HG02870 (cell line): ENCODE data around the gene PRICKLE2.

ENCODE experiments used
- ATAC-seq: cut with Tn5 transposase; IDR thresholded peaks from one replicate; pipeline ENCODE4 v1.9.1; 2021; ENCODE audit warnings: mild to moderate bottlenecking, moderate library complexity; ENCODE audit not compliant: unreplicated experiment

The PRICKLE2 gene

DNA sequence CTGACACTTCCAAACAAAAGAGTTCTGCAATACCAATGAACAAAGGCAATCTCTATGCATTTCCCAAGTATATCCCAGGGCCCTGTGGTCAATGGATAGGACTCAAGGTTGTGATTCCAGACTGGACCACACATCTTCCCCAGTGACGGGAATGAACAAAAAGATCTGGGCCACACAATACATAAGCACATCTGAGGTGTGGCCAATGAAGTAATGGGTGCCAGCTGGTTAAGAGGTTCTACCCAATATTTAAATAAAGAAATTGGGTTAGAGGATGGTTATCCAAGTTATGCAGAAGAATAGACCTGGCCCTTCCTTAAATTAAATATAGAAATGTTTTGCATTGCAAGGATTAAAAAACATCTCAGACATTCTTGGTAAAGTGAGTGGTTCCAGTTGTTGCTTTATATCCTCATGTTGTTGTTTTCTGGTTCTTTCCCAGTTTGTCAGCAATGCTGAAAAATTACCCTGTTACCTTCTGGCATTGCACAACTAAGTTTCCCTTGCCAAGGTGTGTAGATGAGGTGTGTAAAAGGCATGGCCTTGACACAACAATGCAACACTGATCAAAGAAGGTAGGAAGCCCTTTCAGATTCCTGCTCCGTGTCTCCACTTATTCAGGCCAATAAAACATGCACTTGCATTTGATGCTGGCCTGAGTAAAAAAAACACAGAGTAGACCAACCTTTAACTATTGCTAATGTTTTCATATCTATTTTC, 86.5 kb downstream of the PRICKLE2 start:
- no peak for ATAC-seq

DNA sequence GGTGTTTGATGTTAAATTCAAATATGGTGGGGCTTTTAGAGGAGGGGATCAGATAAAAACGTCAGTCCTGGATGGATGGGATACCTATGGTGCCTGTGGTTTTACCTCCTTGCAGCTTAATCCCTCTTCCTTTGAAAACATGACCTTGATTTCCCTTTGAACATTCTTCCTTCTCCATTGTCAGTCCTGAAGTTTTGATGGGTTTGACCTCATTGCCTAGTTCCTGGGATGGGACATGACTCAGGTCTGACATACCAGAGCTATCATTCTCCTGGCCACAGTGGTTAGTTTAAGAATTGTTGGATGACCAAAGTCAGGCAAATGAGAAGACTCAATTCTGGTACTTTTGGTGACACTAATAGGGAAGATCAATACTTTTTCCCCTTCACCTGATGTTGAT, 87.2 kb downstream of the PRICKLE2 start:
- ATAC-seq = no peak

- no peak for ATAC-seq
These were observed 90.4 kb downstream of the PRICKLE2 start for GRCh38 chr3:64134882-64135281.

- no peak for ATAC-seq
These were observed 91.3 kb downstream of the PRICKLE2 start for GRCh38 chr3:64133987-64134386.

DNA sequence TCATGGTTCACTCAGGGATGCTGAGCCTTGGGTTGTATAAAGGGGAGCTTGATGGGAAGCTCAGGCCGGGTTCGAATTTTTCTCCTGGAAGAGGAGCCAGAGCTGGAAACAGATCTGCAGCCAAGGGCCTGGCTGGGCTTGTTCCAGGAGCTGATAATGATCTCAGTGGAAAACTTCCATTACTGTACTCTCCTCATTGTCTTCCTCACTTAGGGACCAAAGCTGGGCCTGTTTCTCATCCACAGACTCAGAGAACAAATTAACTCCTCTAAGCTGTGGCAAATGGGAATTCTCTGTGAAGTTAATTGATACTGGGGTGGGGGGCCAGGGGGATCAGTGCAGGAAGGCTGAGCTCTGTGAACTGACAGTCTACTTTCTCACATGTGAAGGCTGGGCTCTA, 92.0 kb downstream of the PRICKLE2 start:
- no peak for ATAC-seq

- no peak for ATAC-seq
These were observed 93.4 kb downstream of the PRICKLE2 start for GRCh38 chr3:64131725-64132469.

GRCh38 chr3:64130436-64130835, 94.8 kb downstream of the PRICKLE2 start:
- no peak for ATAC-seq

DNA sequence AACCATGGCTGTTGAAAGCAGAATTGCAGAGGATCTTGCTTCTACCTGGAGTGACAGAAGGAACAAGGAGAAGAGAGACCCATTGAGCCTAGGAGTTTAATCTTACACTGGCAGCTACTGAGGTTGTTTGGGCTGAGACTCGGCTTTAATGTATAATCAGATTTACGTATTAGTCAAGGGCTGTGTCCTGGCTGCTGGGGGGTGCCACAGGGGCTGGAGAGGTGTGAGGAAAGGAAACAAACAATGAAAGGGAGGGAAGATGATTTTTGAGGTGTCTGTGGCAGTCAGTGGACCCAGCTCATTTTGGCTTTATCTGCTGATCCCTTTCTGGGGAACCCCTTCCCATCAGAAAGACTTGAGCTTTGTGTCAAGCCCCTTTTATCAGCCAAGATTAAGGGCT, 95.7 kb downstream of the PRICKLE2 start:
- no peak for ATAC-seq

DNA sequence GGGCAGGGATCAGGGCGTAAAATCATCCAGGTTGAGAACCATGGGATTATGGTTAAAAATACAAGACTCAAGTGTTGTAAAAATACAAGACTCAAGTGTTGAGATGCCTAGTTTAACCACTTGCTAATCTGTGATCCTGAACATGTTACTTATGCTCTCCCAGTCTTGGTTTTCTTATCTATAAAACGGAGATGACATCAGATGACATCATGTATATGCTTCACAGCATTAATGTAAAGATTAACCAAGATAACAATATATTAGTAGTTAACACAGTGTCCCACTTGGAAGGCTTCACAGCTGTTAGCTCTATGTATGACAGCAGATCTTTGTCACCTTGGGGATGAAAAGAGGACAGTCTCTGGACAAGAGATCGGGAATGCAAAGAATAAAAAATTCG, 96.2 kb downstream of the PRICKLE2 start:
- no peak for ATAC-seq

- ATAC-seq = no peak
These were observed 99.7 kb downstream of the PRICKLE2 start for GRCh38 chr3:64125561-64125960.

GRCh38 chr3:64123931-64124330, 101.3 kb downstream of the PRICKLE2 start:
- ATAC-seq = no peak

- no peak for ATAC-seq
These were observed 102.8 kb downstream of the PRICKLE2 start for GRCh38 chr3:64122476-64122875.

DNA sequence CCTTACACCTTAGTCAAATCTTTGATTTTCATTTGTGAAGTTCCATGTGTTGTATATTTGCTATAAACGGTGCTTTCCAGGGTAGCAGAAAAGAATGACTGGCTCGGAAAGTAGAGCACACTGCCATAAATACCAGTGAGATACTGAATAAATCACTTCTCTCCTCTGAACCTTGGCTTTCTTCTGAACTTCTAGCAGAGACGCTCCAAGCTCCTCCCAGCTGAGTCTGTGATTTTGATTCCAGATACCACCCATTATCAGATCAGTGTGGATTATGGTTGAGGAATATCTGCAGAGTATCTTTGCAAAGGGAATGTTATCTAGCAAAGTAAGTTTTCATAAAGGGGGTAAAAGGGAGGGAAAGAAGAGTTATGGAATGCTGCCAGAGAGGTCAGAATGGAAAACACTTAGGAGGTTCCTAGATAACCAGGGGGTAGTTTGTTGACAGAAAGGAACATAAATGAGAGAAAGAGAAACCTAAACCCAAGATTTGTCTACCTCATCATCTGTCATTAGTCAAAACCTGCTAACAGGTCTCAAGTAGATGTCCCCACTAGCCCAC, 103.4 kb downstream of the PRICKLE2 start:
- no peak for ATAC-seq

DNA sequence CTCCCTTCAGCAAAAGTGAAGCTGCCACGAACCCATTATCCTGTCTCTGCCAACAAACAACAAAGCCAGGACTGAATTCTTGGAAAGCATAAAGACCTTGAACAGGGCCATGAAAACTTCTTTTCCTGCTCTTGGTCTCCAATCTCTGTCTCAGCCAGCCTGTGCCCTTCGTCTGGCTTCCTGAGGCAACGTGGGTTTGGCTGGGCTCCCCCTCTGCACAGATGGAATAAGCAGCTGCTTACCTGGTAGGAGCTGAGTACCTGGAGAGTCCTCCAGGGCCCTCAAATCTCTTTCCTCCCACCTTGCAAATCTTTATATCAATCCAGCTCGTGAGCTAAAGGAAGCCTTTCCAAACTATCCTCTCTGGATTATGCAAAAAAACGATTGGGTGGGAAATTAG, 104.4 kb downstream of the PRICKLE2 start:
- no peak for ATAC-seq

- no peak for ATAC-seq
These were observed 107.8 kb downstream of the PRICKLE2 start for GRCh38 chr3:64117483-64117882.

DNA sequence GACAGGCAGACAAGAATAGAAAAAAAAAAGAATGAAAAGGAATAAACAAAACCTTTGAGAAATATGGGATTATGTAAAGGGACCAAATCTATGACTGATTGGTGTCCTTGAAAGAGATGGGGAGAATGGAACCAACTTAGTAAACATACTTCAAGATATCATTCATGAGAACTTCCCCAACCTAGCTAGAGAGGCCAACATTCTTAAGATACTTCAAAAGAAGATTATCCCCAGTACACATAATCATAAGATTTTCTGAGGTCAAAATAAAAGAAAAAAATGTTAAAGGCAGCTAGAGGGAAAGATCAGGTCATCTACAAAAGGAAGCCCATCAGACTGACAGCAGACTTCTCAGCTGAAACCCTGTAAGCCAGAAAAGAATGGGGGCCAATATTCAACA, 110.6 kb downstream of the PRICKLE2 start:
- ATAC-seq = no peak

DNA sequence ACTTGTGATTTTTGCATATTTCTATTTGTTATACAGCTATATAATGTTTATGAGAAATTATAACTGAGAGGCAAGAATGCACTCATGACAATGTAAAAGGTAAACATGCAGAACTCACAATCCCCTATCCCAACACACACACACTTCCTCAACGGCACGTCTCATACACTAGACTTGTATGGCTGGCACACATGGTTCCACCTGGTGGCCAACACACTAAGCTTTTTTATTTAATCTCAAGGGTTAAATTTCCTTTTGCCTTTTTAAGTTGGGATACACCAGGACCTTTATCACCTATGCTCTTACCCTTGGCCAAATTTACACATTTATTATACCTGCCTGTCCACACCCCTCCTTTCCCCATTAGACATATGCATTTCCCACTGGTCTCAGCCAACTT, 113.4 kb downstream of the PRICKLE2 start:
- no peak for ATAC-seq

- ATAC-seq = no peak
These were observed 114.2 kb downstream of the PRICKLE2 start for GRCh38 chr3:64111083-64111482.

GRCh38 chr3:64110071-64110470, 115.2 kb downstream of the PRICKLE2 start:
- no peak for ATAC-seq

DNA sequence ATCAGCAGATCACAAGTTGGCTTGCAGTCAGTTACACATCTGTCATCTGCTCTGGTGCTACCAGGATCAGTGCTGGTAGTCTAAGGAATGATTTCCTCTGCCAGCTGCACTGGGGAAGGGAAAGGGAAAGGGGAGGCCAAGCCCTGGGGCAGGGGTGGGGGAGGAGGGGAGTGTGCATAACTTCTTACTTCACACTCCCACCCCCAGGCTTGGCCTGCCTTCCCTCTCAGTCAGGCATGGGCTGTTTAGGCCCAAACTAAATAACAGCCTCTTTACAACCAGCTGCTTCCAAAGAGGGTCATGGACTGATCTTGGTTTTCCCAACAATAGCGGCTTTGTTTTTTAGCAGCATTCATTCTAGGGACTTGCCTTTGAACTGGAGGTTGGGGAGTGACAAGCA, 115.8 kb downstream of the PRICKLE2 start:
- ATAC-seq = no peak

DNA sequence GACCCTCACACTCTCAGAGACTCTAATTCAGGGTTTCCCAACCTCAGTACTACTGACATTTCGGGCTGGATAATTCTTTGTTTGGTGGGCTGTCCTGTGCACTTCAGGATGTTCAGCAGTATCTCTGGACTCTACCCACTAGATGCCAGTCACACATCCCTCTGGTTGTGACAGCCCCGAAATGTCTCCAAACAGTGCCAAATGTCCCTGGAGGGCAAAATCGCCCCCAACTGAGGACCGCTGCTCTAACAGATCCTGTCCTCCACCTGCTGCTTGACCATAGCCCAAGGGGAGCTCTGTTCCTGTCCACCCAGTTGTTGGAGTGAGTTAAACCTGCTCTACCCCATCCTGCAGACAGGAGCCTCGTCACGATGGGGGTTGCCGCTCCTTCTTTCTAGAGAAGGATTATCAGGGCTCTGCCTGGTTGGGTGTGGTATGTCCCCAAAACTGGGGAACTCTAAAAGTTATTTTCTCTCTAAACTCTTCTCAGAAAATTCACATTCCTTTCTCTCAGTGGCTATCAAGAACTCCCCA, 116.4 kb downstream of the PRICKLE2 start:
- ATAC-seq = no peak

DNA sequence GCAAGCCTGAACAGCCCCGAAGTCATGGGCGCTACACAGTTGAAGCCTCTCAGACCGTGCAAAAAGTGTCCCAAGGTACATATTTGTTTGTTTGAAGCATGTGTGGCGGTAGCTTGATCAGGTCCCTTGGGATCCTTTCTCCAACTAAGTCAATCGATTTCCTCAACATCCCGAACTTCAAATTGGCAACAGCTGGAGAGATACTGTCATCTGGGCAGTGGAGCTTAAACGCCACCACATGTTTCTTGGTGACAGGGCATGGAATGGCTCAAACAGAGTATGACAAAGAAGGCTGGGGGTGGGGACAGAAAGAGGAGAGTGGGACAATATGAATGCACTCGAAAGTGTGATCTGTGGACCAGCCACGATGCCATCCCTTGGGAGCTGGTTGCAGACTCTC, 117.0 kb downstream of the PRICKLE2 start:
- ATAC-seq = no peak
